Measurements from ENCODE around the gene DISP3.

The DISP3 gene

DNA sequence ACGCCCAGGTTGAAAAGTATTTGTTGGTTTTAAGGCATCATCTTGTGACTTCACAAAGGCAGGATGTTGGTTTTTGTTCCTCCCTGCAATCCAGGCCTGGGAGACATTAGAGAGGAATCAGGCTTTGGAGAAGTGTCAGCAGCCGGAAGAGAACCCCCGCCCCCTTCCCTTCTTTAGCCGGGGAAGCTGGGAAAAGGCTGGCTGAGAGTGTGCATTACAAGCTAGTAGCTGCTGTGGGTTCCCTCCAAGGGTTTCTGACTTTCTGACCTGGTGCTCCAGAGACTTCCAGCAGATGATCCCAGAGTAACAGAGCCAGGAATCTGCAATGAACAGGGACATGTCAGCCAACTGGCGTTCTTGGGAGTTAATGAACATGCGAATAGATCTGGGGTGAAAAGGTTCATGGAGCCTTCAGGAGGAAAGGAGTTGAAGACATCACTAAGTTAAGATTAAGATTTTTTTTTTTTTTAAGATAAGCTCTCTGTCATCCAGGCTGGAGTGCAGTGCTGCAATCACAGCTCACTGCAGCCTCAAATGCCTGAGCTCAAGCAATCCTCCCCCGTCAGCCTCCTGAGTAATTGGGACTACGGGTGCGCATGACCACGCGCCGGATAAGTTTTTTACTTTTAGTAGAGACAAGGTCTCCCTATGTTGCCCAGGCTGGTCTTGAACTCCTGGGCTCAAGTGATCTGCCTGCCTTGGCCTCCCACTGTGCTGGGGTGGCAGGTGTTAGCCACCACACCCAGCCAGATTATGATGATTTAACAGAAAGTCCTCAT is 7.5 kb downstream of the DISP3 start:
- no peak for DNase-seq (ENCODE audit: low read depth, low spot score)

DNA sequence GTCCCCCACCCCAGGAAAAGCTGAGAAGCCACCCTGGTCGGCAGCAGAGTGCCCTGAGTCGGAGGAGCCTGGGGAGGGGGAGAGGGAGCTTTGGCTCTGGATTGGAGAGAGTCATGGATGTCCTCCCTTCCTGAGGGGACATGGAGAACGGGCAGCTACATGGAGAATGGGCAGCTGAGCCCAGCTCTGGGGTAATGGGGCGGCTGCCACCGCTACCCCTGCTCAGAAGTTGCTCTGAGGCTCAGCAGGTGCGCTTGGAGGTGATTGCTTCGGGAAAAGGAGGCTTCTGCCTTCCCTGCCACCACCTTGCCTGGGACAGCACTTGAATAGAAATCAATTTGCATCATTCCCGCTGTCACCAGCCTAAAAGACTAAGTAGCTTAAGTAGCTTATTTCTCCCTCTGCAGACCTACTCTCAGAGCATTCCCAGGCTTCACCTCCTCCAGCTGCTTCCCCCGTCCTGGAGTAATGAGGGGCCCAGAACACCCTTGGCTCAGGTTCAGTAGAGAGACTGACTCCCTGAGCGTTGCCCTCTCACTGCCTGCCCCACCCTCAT is 8.3 kb downstream of the DISP3 start:
- DNase-seq (ENCODE audit: low read depth, low spot score) = no peak

DNA sequence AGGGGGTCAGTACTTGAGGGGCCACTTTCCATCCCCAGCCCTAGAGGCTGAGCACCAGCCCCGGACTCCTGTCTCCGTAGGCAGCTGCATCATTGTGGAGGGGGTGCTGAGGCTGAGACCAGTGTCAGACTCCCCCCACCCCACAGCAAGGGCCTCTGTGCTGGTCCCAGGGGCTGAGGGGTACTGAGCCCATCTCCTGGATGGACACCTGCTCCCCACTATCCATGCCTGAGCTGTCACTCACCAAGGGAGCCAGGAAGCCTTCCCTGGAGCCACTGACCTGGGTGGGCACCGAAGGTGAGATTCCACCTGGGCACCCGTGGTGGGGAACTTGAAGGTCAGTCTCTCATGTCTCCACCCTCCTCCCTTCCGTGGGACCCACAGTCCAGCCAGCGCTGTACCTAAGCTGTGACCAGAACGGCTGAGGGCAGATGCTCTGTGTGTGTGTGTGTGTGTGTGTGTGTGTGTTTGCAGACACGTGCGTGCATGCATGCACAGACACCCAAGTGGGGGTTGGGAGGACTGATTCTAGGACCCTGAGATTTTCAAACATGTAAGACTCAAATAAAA is 9.3 kb downstream of the DISP3 start:
- no peak for DNase-seq (ENCODE audit: low read depth, low spot score)

DNA sequence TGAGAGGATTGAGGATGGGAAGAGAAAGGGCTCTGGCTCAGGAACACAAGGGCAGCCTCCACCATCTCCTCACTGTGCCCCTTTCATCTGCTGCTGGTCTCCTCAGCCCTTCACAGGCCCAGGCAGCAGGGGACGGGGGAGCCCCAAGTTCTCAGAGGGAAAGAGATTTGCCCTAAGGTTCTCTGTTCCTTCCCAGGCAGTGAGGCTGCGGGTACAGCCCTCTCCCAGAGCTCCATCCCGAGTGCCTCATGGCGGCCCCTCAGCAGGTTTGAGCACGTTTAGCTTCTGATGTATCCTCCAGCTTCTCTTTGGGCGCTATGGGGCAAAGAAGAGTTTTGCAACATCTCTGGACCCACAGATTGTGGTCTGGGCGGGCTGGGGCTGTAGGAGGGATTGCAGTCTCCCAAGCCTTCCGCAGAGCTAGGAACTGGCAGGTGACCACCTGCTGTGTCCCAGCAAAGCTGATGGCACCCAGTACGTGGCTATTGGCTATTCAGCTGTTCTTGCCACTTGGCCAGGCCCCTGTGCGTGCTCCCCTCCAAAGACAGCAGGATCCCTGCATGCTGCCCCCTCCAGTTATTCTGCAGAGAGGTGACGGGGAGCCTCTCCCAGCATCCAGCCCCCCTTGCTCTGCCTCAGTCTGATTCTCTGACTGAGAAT is 10.1 kb downstream of the DISP3 start:
- no peak for DNase-seq (ENCODE audit: low read depth, low spot score)

DNA sequence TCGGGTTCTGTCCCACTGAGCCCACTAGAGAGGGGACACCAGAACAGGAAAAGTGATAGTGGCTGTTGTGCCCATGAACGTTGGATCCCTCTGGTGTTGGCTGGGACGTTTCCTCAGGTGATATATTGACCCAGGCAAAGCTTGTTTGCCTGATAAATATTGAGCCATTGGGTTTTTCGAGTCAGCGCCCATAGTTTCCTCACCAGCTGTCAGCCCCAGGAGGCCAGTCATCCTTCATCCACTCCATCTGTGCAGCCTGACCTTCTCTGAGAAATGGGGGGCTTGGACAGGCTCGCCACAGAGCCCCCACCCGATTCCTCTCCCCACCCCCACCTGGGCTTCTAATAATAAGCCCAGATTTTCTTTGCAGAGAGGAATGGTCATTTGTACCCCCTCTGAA is 13.3 kb downstream of the DISP3 start:
- no peak for DNase-seq (ENCODE audit: low read depth, low spot score)

DNA sequence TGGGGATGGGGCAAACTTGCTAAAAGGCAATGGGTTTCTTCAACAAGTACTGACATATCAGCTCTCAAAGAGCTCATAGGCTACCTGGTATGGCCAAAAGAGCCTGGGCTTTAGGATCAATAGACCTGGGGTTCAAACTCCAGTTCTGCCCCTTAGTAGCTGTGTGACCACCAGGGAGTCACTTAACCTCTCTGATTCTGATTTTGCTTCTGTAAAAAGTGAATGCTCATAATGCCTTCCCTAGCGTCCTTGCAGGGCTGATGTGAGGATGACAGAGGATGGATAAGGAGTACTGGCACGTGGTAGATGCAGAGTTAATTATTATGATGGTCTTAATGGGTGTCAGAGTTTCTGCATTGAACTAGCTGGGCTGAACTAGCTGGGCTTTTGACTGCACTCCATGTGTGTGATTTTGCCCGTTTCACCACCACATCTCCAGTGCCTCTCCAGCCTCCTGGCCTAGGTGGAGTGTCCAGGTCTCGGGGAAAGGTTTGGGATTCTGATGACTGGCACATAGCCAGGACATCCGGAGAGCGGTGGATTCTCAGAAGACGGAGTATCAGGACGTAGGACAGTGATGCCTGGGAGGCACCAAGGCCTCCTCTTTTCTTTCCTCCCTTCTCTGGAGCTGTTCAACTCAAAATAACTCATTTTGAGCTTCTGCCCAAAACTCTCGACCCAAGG is 15.2 kb downstream of the DISP3 start:
- DNase-seq (ENCODE audit: low read depth, low spot score) = no peak

DNA sequence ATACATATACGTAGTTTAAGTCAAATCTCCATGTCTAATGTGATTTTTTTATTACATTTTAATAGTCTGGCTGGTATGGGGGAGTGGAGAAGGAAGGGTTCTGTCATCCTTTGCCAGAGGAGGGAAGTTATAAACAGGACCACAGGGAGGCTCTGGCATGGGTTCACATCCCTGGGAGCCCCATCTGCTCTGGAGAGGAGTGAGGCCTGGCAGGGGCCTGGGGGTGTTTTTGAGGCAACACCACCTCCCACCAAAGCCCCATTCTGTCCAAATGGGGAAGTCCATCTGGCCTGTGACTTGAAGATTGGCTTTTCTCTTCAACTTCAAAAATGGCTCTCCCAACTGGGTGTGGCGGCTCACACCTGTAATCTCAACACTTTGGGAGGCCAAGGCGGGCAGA is 15.8 kb downstream of the DISP3 start:
- no peak for DNase-seq (ENCODE audit: low read depth, low spot score)

DNA sequence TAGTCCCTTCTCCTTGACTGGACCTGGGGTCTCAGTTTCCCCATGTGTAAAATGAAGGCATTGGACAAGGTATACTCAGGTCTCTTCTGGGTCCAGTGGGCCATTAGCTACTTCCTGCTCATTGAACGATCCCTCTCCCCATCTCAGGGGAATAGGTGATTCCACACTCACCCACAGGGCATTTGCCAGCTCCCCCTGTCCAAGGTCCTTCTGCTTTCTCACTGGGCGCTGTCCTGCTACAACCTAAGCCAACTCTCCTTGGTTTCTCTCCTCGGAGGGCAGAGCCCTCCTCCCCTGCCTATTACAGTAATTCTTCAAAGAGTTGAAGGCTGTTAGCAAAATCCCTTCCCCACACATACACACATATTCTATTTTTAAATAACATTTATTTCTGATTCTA is 16.6 kb downstream of the DISP3 start:
- no peak for DNase-seq (ENCODE audit: low read depth, low spot score)

DNA sequence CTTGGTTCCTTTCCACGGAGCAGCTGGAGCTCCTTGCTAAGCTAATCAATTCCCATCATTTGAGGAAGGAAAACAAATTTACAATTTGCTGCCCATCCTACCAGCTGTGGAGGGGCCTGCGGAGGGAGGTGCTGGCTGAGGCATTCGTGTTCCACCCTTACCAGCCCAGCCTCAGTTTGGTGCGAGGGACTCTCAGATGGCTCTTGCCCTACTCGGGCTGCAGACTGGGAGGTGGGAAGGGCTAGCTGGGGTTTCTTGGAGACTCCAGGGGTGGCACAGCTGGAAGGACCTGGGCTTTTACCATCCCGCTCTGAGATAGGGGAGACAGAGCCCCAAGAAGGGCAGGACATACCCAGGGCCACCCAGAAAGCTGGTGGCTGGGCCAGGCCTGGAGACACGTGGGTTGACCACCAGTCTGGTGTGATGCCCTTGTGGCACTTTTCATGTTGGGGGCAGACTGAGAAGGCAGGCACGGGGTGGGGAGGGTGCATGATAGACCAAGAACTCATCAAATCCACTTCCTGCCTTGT is 17.7 kb downstream of the DISP3 start:
- DNase-seq (ENCODE audit: low read depth, low spot score) = no peak

DNA sequence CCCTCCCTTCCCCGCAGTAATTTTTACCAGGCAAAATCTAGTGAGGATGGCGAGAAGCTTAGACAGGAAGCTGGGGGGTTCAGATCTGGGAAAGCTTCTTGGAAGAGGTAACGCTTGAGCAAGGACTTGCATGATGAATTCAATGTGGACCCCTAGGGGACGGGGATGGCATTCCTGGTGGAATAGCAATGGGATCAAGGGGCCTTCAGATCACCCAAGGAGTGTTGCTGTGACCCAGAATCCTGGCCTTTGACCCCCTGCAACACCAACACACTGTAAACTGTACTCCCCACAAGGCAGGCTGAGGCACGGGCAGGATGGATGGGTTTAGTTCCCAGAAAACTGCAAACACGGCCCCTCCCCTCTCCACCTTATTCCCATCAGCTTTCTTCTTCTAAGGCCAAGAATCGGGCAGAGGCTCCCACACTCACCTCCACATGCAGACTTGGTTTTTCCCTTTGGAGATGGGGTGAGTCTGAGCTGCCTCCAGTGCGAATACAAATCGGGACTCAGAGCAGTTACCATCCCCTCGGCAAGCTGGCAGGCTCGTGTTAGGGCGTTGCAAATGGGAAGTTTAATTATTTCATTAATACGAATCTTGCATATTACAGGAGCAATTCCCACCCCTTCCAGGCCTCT is 20.1 kb downstream of the DISP3 start:
- no peak for DNase-seq (ENCODE audit: low read depth, low spot score)

DNA sequence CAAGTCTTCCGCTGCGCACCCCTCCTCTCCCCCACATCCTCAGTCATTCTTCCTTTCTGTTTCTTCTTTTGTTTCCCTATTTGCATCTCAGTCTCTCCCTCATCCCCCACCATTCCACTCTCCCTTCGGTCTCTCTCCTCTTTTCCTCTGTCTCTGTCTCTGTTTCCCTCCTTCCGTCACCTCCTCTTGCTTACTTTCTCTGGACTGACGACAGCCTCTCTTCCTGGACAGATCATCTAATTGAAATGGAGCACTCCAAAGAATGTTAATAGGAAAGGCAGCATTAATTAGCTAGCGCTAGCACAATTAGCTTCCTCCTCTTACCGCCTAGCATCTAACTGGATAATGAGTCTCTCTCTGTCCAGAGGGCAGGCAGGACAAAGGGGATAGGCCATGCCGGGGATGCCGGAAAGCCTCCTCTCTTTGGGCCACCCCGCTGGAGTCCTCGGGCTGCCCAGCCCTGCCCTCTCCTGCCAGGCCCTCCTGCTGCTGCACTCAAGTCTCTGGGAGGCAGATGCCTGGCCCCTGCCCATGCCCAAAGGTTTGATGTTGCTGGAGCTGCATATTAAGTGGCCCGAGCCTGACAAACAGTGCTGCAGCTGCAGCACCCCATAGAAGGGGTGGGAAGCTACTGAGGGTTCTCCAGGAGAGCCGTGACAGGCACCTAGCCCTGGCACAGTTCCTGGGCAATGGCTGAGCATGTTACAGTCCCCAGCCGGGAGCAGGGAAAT is 20.8 kb downstream of the DISP3 start:
- no peak for DNase-seq (ENCODE audit: low read depth, low spot score)

DNA sequence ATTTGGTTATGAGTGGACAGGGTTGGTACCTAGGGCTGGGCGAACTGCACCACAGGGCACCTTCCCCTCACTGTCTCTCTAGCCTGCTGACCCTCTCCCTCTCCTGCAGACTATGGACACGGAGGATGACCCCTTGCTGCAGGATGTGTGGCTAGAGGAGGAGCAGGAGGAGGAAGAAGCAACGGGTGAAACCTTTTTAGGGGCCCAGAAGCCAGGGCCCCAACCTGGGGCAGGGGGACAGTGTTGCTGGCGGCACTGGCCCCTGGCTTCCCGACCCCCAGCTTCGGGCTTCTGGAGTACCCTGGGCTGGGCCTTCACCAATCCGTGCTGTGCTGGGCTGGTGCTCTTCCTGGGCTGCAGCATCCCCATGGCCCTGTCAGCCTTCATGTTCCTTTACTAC is 21.9 kb downstream of the DISP3 start:
- no peak for DNase-seq (ENCODE audit: low read depth, low spot score)

DNA sequence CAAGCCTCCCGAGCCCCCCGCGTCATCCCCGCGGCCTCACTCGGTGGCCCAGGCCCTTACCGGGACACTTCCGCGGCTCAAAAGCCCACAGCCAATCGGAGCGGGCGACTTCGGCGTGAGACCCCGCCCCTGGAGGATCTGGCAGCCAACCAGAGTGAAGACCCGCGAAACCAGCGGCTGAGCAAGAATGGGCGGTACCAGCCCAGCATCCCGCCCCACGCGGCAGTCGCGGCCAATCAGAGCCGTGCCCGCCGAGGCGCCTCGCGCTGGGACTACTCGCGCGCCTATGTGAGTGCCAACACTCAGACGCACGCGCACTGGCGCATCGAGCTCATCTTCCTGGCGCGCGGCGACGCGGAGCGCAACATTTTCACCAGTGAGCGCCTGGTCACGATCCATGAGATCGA is 22.5 kb downstream of the DISP3 start:
- no peak for DNase-seq (ENCODE audit: low read depth, low spot score)

DNA sequence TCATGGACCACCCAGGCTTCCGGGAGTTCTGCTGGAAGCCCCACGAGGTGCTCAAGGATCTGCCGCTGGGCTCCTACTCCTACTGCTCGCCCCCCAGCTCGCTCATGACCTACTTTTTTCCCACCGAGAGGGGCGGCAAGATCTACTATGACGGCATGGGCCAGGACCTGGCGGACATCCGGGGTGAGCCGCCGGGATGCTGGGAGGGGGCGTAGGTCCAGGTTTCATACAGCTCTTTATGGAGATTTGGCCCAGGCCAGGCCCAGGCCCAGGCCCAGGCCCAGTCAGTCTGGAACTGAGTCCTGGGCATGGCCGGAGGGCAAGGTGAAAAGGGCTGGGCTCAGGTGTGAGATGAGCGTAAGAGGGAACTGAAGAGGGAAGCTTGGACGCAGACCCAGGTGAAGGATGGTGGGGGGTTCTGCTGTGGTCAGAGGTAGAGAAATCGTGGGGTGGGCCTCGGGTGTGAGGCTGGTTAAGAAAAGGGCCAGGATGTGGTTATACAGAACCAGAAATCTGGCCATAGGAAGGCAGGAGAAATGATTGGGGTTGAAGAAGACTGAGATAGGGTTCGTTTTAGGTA is 23.0 kb downstream of the DISP3 start:
- no peak for DNase-seq (ENCODE audit: low read depth, low spot score)

DNA sequence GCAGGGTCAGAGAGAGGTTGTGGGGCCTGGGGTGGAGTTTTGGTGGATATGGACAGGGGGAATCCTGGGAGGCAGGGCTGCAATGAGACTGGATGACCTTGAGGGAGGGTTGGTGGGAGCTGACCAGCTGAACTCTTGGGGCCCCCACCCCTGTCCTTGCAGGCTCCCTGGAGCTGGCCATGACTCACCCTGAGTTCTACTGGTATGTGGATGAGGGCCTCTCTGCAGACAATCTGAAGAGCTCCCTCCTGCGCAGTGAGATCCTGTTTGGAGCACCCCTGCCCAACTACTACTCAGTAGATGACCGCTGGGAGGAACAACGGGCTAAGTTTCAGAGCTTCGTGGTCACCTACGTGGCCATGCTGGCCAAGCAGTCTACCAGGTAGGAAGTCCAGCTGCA is 23.6 kb downstream of the DISP3 start:
- no peak for DNase-seq (ENCODE audit: low read depth, low spot score)

DNA sequence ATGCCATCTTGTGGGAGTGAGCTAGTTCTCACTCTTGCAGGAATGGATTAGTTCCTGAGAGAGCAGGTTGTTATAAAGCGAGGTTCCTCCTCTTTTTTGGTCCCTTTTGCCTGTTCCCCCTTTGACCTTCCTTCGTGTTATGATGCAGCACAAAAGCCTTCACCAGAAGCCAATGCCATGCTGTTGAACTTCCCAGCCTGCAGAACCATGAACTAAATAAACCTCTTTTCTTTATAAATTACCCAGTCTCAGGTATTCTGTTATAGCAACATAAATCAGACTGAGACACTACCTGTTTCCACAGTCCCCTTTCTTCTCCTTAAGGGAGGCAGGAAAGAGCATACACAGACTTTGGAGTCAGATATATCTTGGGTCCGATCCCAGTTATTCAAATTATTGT is 25.6 kb downstream of the DISP3 start:
- no peak for DNase-seq (ENCODE audit: low read depth, low spot score)

DNA sequence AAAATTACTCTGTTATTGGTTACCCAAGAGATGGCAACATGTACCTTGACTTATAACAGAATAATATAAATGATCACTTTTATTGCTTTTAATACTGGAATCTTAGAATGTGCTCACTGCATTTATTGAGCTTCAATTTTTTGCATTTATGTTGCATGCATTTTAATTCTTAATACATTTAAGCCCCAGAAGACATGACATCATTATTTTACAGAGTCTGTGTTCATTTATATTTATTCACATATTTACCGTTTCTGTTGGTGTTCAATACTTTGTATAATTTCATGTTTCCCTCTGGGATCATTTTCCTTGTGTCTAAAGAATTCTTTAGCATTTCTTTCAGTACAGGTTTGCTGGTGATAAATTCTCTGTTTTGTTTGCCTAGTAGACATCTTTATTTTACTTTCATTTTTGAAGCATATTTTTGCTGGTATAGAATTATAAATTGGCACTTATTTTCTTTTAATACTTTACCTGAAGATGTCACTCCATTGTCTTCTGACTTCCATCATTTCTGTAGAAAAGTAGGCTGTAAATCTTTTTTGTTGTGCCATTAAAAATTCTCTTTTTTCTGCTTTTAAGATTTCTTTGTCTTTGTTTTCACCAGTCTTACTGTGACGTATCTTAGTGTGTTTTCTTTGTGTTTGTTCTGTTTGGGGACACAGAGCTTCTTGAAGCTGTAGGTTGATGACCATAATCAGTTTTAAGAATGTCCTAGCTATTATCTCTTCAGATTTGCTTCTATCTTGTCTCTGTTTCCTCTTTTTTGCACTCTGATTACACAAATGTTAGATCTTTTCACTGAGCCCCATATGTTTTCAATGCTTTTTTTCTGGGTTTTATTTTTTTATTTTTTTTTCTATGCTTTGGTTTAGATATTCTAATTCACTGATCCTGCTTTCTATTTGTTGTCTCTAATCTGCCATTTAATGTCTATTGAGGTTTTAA is 26.9 kb downstream of the DISP3 start:
- no peak for DNase-seq (ENCODE audit: low read depth, low spot score)

DNA sequence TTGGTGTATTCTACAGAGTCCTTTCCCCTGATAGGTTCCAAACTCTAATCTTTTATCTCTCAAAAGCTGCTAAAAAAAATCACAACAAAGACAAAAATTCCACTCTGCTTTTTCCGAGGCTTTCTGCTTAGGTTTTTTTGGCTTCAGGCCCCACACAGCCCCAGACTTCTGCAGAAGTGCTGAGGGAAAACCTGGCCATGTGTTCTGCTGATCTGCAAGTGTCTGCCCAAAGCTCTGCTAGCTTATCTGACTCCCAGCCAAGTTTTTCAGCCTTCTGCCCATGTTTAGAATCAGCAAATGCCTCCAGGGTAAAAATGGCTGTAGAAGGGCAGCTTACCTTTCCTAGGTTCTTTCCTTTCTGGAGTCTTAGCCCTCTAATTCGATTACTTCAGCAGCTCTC is 28.4 kb downstream of the DISP3 start:
- DNase-seq (ENCODE audit: low read depth, low spot score) = no peak

DNA sequence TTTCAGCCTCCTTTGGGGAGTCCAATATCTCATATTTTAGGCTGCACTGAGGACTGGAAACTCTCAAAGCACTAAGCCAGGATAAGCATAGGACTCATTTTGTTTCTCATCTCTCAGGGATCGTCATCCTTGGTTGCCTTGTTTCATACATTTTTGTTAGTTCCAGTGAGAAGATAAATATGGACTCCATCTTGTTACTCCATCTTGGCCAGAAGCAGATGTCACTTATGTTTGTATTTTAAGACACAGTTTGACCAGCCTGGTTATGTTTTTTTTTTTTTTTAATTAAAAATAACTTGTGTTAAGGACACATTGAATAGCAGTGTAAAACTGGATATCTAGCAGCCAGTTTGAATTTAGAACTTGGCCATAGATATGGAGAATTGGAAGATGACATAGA is 34.7 kb downstream of the DISP3 start:
- DNase-seq (ENCODE audit: low read depth, low spot score) = no peak

Data from activated naive CD8-positive, alpha-beta T cell treated with anti-CD3 and anti-CD28 coated beads, Interleukin-2, amount 50 U/mL, for 16 hours (primary cell).